HEK293 (cell line): ENCODE results near the gene UGCG.

Experiments
- AEBP2 ChIP-seq: fragments of 450-650 bp; formaldehyde crosslinking; IDR thresholded peaks from 2 replicates; pipeline ENCODE4 v1.5.1; 2016; ENCODE audit warnings: missing biosample characterization, missing genetic modification characterization, borderline replicate concordance
- TCF7L2 ChIP-seq: IDR thresholded peaks from 2 replicates; pipeline ENCODE4 v1.6.1; 2011; ENCODE audit warnings: low read depth, mild to moderate bottlenecking, inconsistent platforms, low read length, moderate library complexity, borderline replicate concordance

DNA sequence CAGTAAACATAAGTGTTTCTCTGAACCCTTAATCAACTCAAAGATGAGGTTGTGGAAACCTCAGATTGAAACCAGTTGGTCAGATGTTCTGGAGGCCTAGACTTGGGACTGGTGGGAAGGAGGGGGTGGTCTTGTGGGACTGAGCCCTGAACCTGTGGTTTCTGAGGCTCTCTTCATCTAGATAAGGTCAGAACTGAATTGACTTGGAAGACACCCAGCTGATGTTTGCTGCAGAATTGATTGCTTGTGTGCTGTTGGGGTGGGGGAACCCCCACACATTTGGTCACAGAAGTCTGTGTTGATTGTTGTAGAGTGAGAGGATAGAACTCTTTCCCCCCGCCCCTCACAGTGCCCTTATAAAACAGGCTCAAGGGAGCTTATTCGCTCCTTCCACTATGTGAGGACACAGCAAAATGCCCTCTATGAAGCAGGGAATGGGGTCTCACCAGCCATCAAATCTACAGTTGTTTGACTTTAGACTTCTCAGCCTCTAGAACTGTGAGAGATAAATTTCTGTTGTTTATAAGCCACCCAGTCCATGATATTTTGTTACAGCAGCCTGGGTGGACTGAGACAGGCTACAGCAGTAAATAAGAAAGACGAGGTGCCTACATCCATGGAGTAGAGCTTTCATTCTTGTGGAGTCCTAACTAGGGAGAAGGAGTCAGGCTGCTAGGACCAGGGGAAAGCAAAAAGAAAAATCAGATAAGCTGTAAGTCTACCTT lies 25.7 kb upstream of the UGCG start:
- no peak for TF ChIP-seq AEBP2 (tag by site-specific recombination)
- no peak for TF ChIP-seq TCF7L2
